Cardiac fibroblast (primary cell): Measurements from ENCODE around the gene THAP6.

Experiments
- DNase-seq, 2 donors: peaks; one replicate each; pipeline versions ENCODE4 v3.0.0 to v3.0.0-alpha.2; 2010; ENCODE audit warnings: low read depth in 2 of 2
- H3K4me3 ChIP-seq, 2 donors: replicated peaks in 1 of 2; 1 replicate in 1 of 2; 2 replicates in 1 of 2; pipeline ENCODE4 v1.5.1; 2011; ENCODE audit warnings: low read depth in 2 of 2, low read length in 2 of 2, mild to moderate bottlenecking in 2 of 2, moderate library complexity in 1 of 2
- CTCF ChIP-seq: IDR thresholded peaks from one replicate; pipeline ENCODE4 v1.5.1; 2011; ENCODE audit warnings: low read depth, mild to moderate bottlenecking, low read length, inconsistent platforms

The THAP6 gene

GRCh38 chr4:75557696-75558095 lies 43.4 kb downstream of the THAP6 start:
- no peak overlapping the region for H3K4me3 ChIP-seq
- no peak for DNase-seq
- TF ChIP-seq CTCF: no peak

GRCh38 chr4:75561789-75562188 lies 47.5 kb downstream of the THAP6 start:
- DNase-seq: peak; percentile 8 to 16
- TF ChIP-seq CTCF: no peak
- H3K4me3 ChIP-seq: no peak overlapping the region

- no peak overlapping the region for H3K4me3 ChIP-seq
- no peak for DNase-seq
- no peak for TF ChIP-seq CTCF
Observed at GRCh38 chr4:75564023-75564422, 49.8 kb downstream of the THAP6 start.

GRCh38 chr4:75565481-75565880 lies 51.2 kb downstream of the THAP6 start:
- no peak for TF ChIP-seq CTCF
- DNase-seq: no peak
- no peak overlapping the region for H3K4me3 ChIP-seq

GRCh38 chr4:75566911-75567310 lies 52.6 kb downstream of the THAP6 start:
- no peak for DNase-seq
- TF ChIP-seq CTCF: no peak
- no peak overlapping the region for H3K4me3 ChIP-seq

- H3K4me3 ChIP-seq: no peak overlapping the region
- TF ChIP-seq CTCF: no peak
- DNase-seq: no peak
Observed at GRCh38 chr4:75567725-75568124, 53.5 kb downstream of the THAP6 start.
